ENCODE measurements around the gene PCSK1. TPM values are rescaled to one million over a fixed set of nuclear protein-coding genes. Genes with fewer than 3 reads are reported as not detected.

PCSK1 gene
- total and polyA plus RNA-seq, 2 of the 8 experiments (the other 6 are each of a cell fraction or from before 2014, with no cell fraction given) = 1.3 to 3.2 TPM

DNA sequence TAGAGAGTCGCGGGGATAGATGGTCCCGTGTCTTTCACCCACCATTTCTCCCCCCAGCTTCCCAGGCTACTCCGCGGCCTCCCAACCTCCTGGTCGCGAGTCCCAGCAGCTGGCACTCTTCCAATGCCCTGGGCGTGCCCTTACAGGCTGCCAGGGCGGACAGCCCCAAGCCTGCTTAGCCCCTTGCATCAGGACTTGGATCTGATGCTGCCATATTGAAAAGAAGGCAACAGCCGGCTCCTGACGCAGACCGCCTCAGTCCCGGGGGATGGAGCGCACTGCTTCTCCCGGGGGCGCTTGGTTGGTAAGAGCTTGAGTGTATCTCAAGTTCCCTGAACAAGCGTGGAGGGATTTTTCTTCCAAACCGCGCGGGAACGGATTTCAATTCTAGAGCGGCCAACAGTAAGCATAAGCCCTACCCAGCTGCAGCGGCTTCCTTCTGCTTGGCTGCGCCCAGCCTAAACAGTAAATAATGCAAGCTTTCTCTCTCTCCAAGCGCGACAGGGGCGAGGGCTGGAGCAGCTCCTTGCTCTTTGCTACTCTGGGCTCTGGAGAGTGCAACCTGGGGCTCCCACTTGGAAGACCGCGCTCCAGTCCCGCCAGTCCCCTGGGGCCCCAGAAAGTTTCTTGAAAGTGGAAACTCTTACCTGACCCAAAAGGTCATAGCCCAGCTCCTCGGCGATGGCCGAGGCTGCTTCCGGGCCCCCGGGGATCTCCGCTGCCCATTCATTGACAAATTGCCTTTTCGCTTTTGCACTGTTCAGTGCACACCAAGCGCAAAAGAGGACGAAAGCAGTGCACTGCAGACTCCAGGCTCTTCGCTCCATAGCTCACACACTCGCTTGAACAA is 607 bp downstream of the PCSK1 start (continued):
- TF ChIP-seq, protein P1, sequence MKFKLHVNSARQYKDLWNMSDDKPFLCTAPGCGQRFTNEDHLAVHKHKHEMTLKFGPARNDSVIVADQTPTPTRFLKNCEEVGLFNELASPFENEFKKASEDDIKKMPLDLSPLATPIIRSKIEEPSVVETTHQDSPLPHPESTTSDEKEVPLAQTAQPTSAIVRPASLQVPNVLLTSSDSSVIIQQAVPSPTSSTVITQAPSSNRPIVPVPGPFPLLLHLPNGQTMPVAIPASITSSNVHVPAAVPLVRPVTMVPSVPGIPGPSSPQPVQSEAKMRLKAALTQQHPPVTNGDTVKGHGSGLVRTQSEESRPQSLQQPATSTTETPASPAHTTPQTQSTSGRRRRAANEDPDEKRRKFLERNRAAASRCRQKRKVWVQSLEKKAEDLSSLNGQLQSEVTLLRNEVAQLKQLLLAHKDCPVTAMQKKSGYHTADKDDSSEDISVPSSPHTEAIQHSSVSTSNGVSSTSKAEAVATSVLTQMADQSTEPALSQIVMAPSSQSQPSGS (IDR thresholded peaks at IDR 0.05; ENCODE audit: low read length) = no peak
- TF ChIP-seq PHF8 (conservative IDR thresholded peaks at IDR 0.05; ENCODE audit: low read depth, low read length) (0 out of 2 replicates have a peak, but pooled peaks have one; percentile 29), POU5F1 (IDR thresholded peaks at IDR 0.05; ENCODE audit: low read depth, low read length) (no peak), SUZ12 (IDR thresholded peaks at IDR 0.05; ENCODE audit: low read length) (peak; percentile 60; the same call in 1 of the 2 replicates), GTF2F1 (IDR thresholded peaks at IDR 0.05; ENCODE audit: borderline replicate concordance, low read depth, low read length) (no peak), TBP (IDR thresholded peaks at IDR 0.05; ENCODE audit: low read depth, low read length) (no peak), RAD21 (IDR thresholded peaks at IDR 0.05 in 1 of 2, conservative IDR thresholded peaks at IDR 0.05 in 1 of 2; ENCODE audit: low read depth in 2 of 2, low read length in 2 of 2) (0 out of 4 replicates have a peak, but pooled peaks of 1 of the 2 experiments have one; percentile 3), ZNF274 (IDR thresholded peaks at IDR 0.05; ENCODE audit: borderline replicate concordance, extremely low read depth, low read length) (no peak)
- TF ChIP-seq, protein P2, sequence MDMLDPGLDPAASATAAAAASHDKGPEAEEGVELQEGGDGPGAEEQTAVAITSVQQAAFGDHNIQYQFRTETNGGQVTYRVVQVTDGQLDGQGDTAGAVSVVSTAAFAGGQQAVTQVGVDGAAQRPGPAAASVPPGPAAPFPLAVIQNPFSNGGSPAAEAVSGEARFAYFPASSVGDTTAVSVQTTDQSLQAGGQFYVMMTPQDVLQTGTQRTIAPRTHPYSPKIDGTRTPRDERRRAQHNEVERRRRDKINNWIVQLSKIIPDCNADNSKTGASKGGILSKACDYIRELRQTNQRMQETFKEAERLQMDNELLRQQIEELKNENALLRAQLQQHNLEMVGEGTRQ (IDR thresholded peaks at IDR 0.05; ENCODE audit: low read length) = no peak

Measured in H1 (cell line).